ENCODE data around the gene CECR2. TPM values are rescaled to one million over a fixed set of nuclear protein-coding genes. Genes with fewer than 3 reads are reported as not detected.

The CECR2 gene
- total and polyA plus RNA-seq, 10 of the 15 experiments (the other 5 are each of a cell fraction or from before 2014, with no cell fraction given) = 0.01 to 0.08 (median 0.01) TPM; not detected in 7

- TF ChIP-seq ATF7 (IDR thresholded peaks at IDR 0.05; ENCODE audit: low read depth) (no peak), ZSCAN29 (IDR thresholded peaks at IDR 0.05) (no peak), ELK1 (IDR thresholded peaks at IDR 0.05; ENCODE audit: low read depth, low read length) (no peak)
These were observed 197.5 kb downstream of the CECR2 start (continued) for GRCh38 chr22:17566776-17567175.

- intact Hi-C loops (cut with micrococcal nuclease; ENCODE audit: unreplicated experiment) = no loop called here
- Histone ChIP-seq H3K36me3 (ENCODE audit: control insufficient read depth in 2 of 2, insufficient read depth in 2 of 2, low read length in 1 of 2) (no peaks in the 10 kb centered on the region), H3K4me3 (no peak overlapping the region), H2AFZ (ENCODE audit: control insufficient read depth, low read depth, low read length) (no peak overlapping the region), H3K9me3 (replicated peaks; ENCODE audit: control insufficient read depth, insufficient read depth, low read length) (no peaks in the 10 kb centered on the region), H3K9ac (ENCODE audit: control insufficient read depth, insufficient read depth, low read length) (no peak overlapping the region), H3K4me1 (ENCODE audit: control insufficient read depth, insufficient read depth, low read length) (no peaks in the 10 kb centered on the region), H3K27me3 (replicated peaks in 1 of 2; ENCODE audit: control insufficient read depth in 2 of 2, insufficient read depth in 2 of 2, low read length in 1 of 2) (no peaks in the 10 kb centered on the region), H4K20me1 (ENCODE audit: control insufficient read depth, insufficient read depth) (no peaks in the 10 kb centered on the region), H3K79me2 (ENCODE audit: control insufficient read depth, insufficient read depth, low read length) (no peaks in the 10 kb centered on the region), H3K27ac (ENCODE audit: control insufficient read depth, insufficient read depth) (no peak overlapping the region), H3K4me2 (ENCODE audit: control insufficient read depth, insufficient read depth) (no peak overlapping the region)
- ChIA-PET SMC1A (ENCODE audit: uncharacterized antibody, unreplicated experiment) (interaction anchor here (2.0 kb wide), 1 partner anchor 11 kb away, joined by 6 read pairs; no protein-coding TSS in a partner anchor), POLR2A (no interaction called here), CTCF (interaction anchor here (0.6 to 1.3 kb wide), 2 partner anchors 11 to 388 kb away, joined by 3 read pairs; no protein-coding TSS in a partner anchor), RAD21 (ENCODE audit: unreplicated experiment) (no interaction called here)
- no TSS peak for BruUV-seq (replicated peaks)
- 8% methylated on average over 8 of the region's 8 CpGs for WGBS (ENCODE audit: insufficient coverage, insufficient replicate concordance, low lambda C conversion rate, missing lambda C conversion rate)
- in situ Hi-C loops (cut with MboI) = no loop called here
- FAIRE-seq = no peak
- ATAC-seq = no peak
- DNase-seq (ENCODE audit: low read depth, low spot score) = no peak
- no peak for TF ChIP-seq SMAD5 (IDR thresholded peaks at IDR 0.05; ENCODE audit: low read depth)
- no peak for TF ChIP-seq NFXL1 (IDR thresholded peaks at IDR 0.05; ENCODE audit: borderline replicate concordance)
- no peak for TF ChIP-seq POLR2AphosphoS2 (IDR thresholded peaks at IDR 0.05; ENCODE audit: low read depth, low read length)
- TF ChIP-seq NKRF (conservative IDR thresholded peaks at IDR 0.05) = no peak
- no peak for TF ChIP-seq RAD21 (IDR thresholded peaks at IDR 0.05; ENCODE audit: insufficient read depth, low read depth, low read length)
- no peak for TF ChIP-seq ATF7 (IDR thresholded peaks at IDR 0.05; ENCODE audit: low read depth)
- TF ChIP-seq ZNF207 (IDR thresholded peaks at IDR 0.05; ENCODE audit: borderline replicate concordance) = no peak
- no peak for TF ChIP-seq KLF5 (IDR thresholded peaks at IDR 0.05; ENCODE audit: partially characterized antibody)
- no peak for TF ChIP-seq RAD51 (IDR thresholded peaks at IDR 0.05)
- TF ChIP-seq CEBPZ (IDR thresholded peaks at IDR 0.05; ENCODE audit: low read depth, low read length) = no peak
- TF ChIP-seq HSF1 (IDR thresholded peaks at IDR 0.05; ENCODE audit: low read depth, low read length) = no peak
- no peak for TF ChIP-seq BACH1 (IDR thresholded peaks at IDR 0.05; ENCODE audit: borderline replicate concordance)
- no peak for TF ChIP-seq BMI1 (IDR thresholded peaks at IDR 0.05; ENCODE audit: borderline replicate concordance)
These were observed 200.8 kb downstream of the CECR2 start for GRCh38 chr22:17569971-17570511.
